ENCODE results near the gene MSI2.

Gene MSI2

GRCh38 chr17:57499648-57500049 is 243.3 kb downstream of the MSI2 start:
- Histone ChIP-seq H3K9me3 (ENCODE audit: control insufficient read depth in 1 of 2, low read length in 2 of 2) (no peaks in the 10 kb centered on the region), H3K36me3 (ENCODE audit: control insufficient read depth in 1 of 2, insufficient read depth in 2 of 2, low read length in 2 of 2) (no peaks in the 10 kb centered on the region), H3K27ac (ENCODE audit: low read length) (no peak overlapping the region), H3K4me1 (ENCODE audit: control insufficient read depth in 1 of 2, insufficient read depth in 2 of 2, low read length in 2 of 2) (no peaks in the 10 kb centered on the region), H3K27me3 (ENCODE audit: low read depth, low read length) (no peaks in the 10 kb centered on the region), H3K4me3 (ENCODE audit: low read depth in 1 of 2, low read length in 2 of 2) (no peak overlapping the region)

GRCh38 chr17:57501016-57501415 is 244.7 kb downstream of the MSI2 start:
- no peak overlapping the region for H3K27ac ChIP-seq (ENCODE audit: low read length)
- H3K9me3 ChIP-seq (ENCODE audit: control insufficient read depth in 1 of 2, low read length in 2 of 2), result no peaks in the 10 kb centered on the region
- H3K4me1 ChIP-seq (ENCODE audit: control insufficient read depth in 1 of 2, insufficient read depth in 2 of 2, low read length in 2 of 2), result no peaks in the 10 kb centered on the region

GRCh38 chr17:57502022-57502421 is 245.7 kb downstream of the MSI2 start:
- H3K4me3 ChIP-seq (ENCODE audit: low read depth in 1 of 2, low read length in 2 of 2), result no peak overlapping the region
- H3K27me3 ChIP-seq (ENCODE audit: low read depth, low read length), result no peaks in the 10 kb centered on the region
- no peaks in the 10 kb centered on the region for H3K4me1 ChIP-seq (ENCODE audit: control insufficient read depth in 1 of 2, insufficient read depth in 2 of 2, low read length in 2 of 2)
- no peak overlapping the region for H3K27ac ChIP-seq (ENCODE audit: low read length)
- no peaks in the 10 kb centered on the region for H3K9me3 ChIP-seq (ENCODE audit: control insufficient read depth in 1 of 2, low read length in 2 of 2)
- H3K36me3 ChIP-seq (ENCODE audit: control insufficient read depth in 1 of 2, insufficient read depth in 2 of 2, low read length in 2 of 2), result no peaks in the 10 kb centered on the region

More at GRCh38 chr17:57501016-57501415, 244.7 kb downstream of the MSI2 start:
- Histone ChIP-seq H3K27me3 (ENCODE audit: low read depth, low read length) (no peaks in the 10 kb centered on the region), H3K4me3 (ENCODE audit: low read depth in 1 of 2, low read length in 2 of 2) (no peak overlapping the region), H3K36me3 (ENCODE audit: control insufficient read depth in 1 of 2, insufficient read depth in 2 of 2, low read length in 2 of 2) (no peaks in the 10 kb centered on the region)

GRCh38 chr17:57502811-57503241 is 246.5 kb downstream of the MSI2 start:
- H3K27me3 ChIP-seq (ENCODE audit: low read depth, low read length), result no peaks in the 10 kb centered on the region
- H3K36me3 ChIP-seq (ENCODE audit: control insufficient read depth in 1 of 2, insufficient read depth in 2 of 2, low read length in 2 of 2), result no peaks in the 10 kb centered on the region
- H3K9me3 ChIP-seq (ENCODE audit: control insufficient read depth in 1 of 2, low read length in 2 of 2), result no peaks in the 10 kb centered on the region
- no peak overlapping the region for H3K4me3 ChIP-seq (ENCODE audit: low read depth in 1 of 2, low read length in 2 of 2)
- H3K4me1 ChIP-seq (ENCODE audit: control insufficient read depth in 1 of 2, insufficient read depth in 2 of 2, low read length in 2 of 2), result peaks cover 0 to 3% of the 10 kb centered on the region in 2 donors
- no peak overlapping the region for H3K27ac ChIP-seq (ENCODE audit: low read length)

- Histone ChIP-seq H3K36me3 (ENCODE audit: control insufficient read depth in 1 of 2, insufficient read depth in 2 of 2, low read length in 2 of 2) (no peaks in the 10 kb centered on the region), H3K27me3 (ENCODE audit: low read depth, low read length) (no peaks in the 10 kb centered on the region), H3K9me3 (ENCODE audit: control insufficient read depth in 1 of 2, low read length in 2 of 2) (no peaks in the 10 kb centered on the region), H3K4me3 (ENCODE audit: low read depth in 1 of 2, low read length in 2 of 2) (no peak overlapping the region), H3K27ac (ENCODE audit: low read length) (no peak overlapping the region), H3K4me1 (ENCODE audit: control insufficient read depth in 1 of 2, insufficient read depth in 2 of 2, low read length in 2 of 2) (peaks cover 0 to 6% of the 10 kb centered on the region in 2 donors)
These were observed 247.9 kb downstream of the MSI2 start for GRCh38 chr17:57504208-57504607.

- Histone ChIP-seq H3K36me3 (ENCODE audit: control insufficient read depth in 1 of 2, insufficient read depth in 2 of 2, low read length in 2 of 2) (no peaks in the 10 kb centered on the region), H3K27ac (ENCODE audit: low read length) (no peak overlapping the region), H3K4me3 (ENCODE audit: low read depth in 1 of 2, low read length in 2 of 2) (no peak overlapping the region), H3K4me1 (ENCODE audit: control insufficient read depth in 1 of 2, insufficient read depth in 2 of 2, low read length in 2 of 2) (peaks cover 0 to 6% of the 10 kb centered on the region in 2 donors), H3K9me3 (ENCODE audit: control insufficient read depth in 1 of 2, low read length in 2 of 2) (no peaks in the 10 kb centered on the region), H3K27me3 (ENCODE audit: low read depth, low read length) (no peaks in the 10 kb centered on the region)
These were observed 249.8 kb downstream of the MSI2 start for GRCh38 chr17:57505841-57506773.

GRCh38 chr17:57506774-57507127 is 250.4 kb downstream of the MSI2 start:
- Histone ChIP-seq H3K4me1 (ENCODE audit: control insufficient read depth in 1 of 2, insufficient read depth in 2 of 2, low read length in 2 of 2) (peaks cover 0 to 6% of the 10 kb centered on the region in 2 donors), H3K36me3 (ENCODE audit: control insufficient read depth in 1 of 2, insufficient read depth in 2 of 2, low read length in 2 of 2) (no peaks in the 10 kb centered on the region), H3K9me3 (ENCODE audit: control insufficient read depth in 1 of 2, low read length in 2 of 2) (no peaks in the 10 kb centered on the region), H3K4me3 (ENCODE audit: low read depth in 1 of 2, low read length in 2 of 2) (no peak overlapping the region), H3K27me3 (ENCODE audit: low read depth, low read length) (no peaks in the 10 kb centered on the region), H3K27ac (ENCODE audit: low read length) (no peak overlapping the region)

- peaks cover 0 to 6% of the 10 kb centered on the region in 2 donors for H3K4me1 ChIP-seq (ENCODE audit: control insufficient read depth in 1 of 2, insufficient read depth in 2 of 2, low read length in 2 of 2)
- H3K9me3 ChIP-seq (ENCODE audit: control insufficient read depth in 1 of 2, low read length in 2 of 2), result no peaks in the 10 kb centered on the region
- no peaks in the 10 kb centered on the region for H3K36me3 ChIP-seq (ENCODE audit: control insufficient read depth in 1 of 2, insufficient read depth in 2 of 2, low read length in 2 of 2)
- H3K27ac ChIP-seq (ENCODE audit: low read length), result no peak overlapping the region
- H3K27me3 ChIP-seq (ENCODE audit: low read depth, low read length), result no peaks in the 10 kb centered on the region
- H3K4me3 ChIP-seq (ENCODE audit: low read depth in 1 of 2, low read length in 2 of 2), result no peak overlapping the region
These were observed 251.5 kb downstream of the MSI2 start for GRCh38 chr17:57507828-57508227.

- Histone ChIP-seq H3K36me3 (ENCODE audit: control insufficient read depth in 1 of 2, insufficient read depth in 2 of 2, low read length in 2 of 2) (no peaks in the 10 kb centered on the region), H3K27ac (ENCODE audit: low read length) (no peak overlapping the region), H3K27me3 (ENCODE audit: low read depth, low read length) (no peaks in the 10 kb centered on the region), H3K9me3 (ENCODE audit: control insufficient read depth in 1 of 2, low read length in 2 of 2) (no peaks in the 10 kb centered on the region), H3K4me3 (ENCODE audit: low read depth in 1 of 2, low read length in 2 of 2) (no peak overlapping the region), H3K4me1 (ENCODE audit: control insufficient read depth in 1 of 2, insufficient read depth in 2 of 2, low read length in 2 of 2) (peaks cover 0 to 6% of the 10 kb centered on the region in 2 donors)
These were observed 252.3 kb downstream of the MSI2 start for GRCh38 chr17:57508671-57509070.

GRCh38 chr17:57511475-57512123 is 255.3 kb downstream of the MSI2 start:
- Histone ChIP-seq H3K27me3 (ENCODE audit: low read depth, low read length) (no peaks in the 10 kb centered on the region), H3K4me3 (ENCODE audit: low read depth in 1 of 2, low read length in 2 of 2) (no peak overlapping the region), H3K36me3 (ENCODE audit: control insufficient read depth in 1 of 2, insufficient read depth in 2 of 2, low read length in 2 of 2) (no peaks in the 10 kb centered on the region), H3K4me1 (ENCODE audit: control insufficient read depth in 1 of 2, insufficient read depth in 2 of 2, low read length in 2 of 2) (peaks cover 0 to 6% of the 10 kb centered on the region in 2 donors), H3K9me3 (ENCODE audit: control insufficient read depth in 1 of 2, low read length in 2 of 2) (no peaks in the 10 kb centered on the region), H3K27ac (ENCODE audit: low read length) (no peak overlapping the region)

- Histone ChIP-seq H3K9me3 (ENCODE audit: control insufficient read depth in 1 of 2, low read length in 2 of 2) (no peaks in the 10 kb centered on the region), H3K4me3 (ENCODE audit: low read depth in 1 of 2, low read length in 2 of 2) (no peak overlapping the region), H3K36me3 (ENCODE audit: control insufficient read depth in 1 of 2, insufficient read depth in 2 of 2, low read length in 2 of 2) (no peaks in the 10 kb centered on the region), H3K4me1 (ENCODE audit: control insufficient read depth in 1 of 2, insufficient read depth in 2 of 2, low read length in 2 of 2) (peaks cover 0 to 6% of the 10 kb centered on the region in 2 donors), H3K27me3 (ENCODE audit: low read depth, low read length) (no peaks in the 10 kb centered on the region), H3K27ac (ENCODE audit: low read length) (no peak overlapping the region)
These were observed 255.9 kb downstream of the MSI2 start for GRCh38 chr17:57512258-57512657.

All from muscle layer of duodenum (tissue), 2 donors.